Lung (tissue), 12 donors: ENCODE results near the gene CNTNAP2. TPM values are rescaled to one million over a fixed set of nuclear protein-coding genes. Genes with fewer than 3 reads are reported as not detected.

Source experiments
- ATAC-seq: fragments of 200-7000 bp; cut with Tn5 transposase; one replicate; pipeline ENCODE4 v1.9.1; 2020; ENCODE audit warnings: moderate number of reproducible peaks; ENCODE audit not compliant: insufficient read depth, low FRiP score
- DNase-seq, 3 donors: peaks; one replicate each; pipeline ENCODE4 v3.0.0-alpha.2; 2013 to 2017
- H3K27ac ChIP-seq, 2 donors: one replicate each; pipeline ENCODE4 v1.5.1; 2013; ENCODE audit warnings: mild to moderate bottlenecking in 2 of 2, moderate library complexity in 2 of 2, control low read depth in 1 of 2, inconsistent platforms in 1 of 2, low read depth in 1 of 2, low read length in 1 of 2
- H3K27me3 ChIP-seq, 3 donors: one replicate each; pipeline ENCODE4 v1.5.1; 2013; ENCODE audit warnings: low read length in 2 of 3; ENCODE audit not compliant: control insufficient read depth in 3 of 3, insufficient read depth in 3 of 3
- H3K36me3 ChIP-seq, 4 donors: one replicate each; pipeline ENCODE4 v1.5.1; 2013; ENCODE audit warnings: low read length in 4 of 4, mild to moderate bottlenecking in 1 of 4, moderate library complexity in 1 of 4; ENCODE audit not compliant: control insufficient read depth in 4 of 4, insufficient read depth in 4 of 4
- H3K4me1 ChIP-seq, 5 donors: one replicate each; pipeline ENCODE4 v1.5.1; 2013; ENCODE audit warnings: low read length in 5 of 5, mild to moderate bottlenecking in 2 of 5, moderate library complexity in 1 of 5; ENCODE audit not compliant: control insufficient read depth in 5 of 5, insufficient read depth in 5 of 5
- H3K4me3 ChIP-seq: one replicate; pipeline ENCODE4 v1.5.1; 2013; ENCODE audit warnings: mild to moderate bottlenecking, control low read depth, moderate library complexity
- H3K9ac ChIP-seq, 2 donors: one replicate each; pipeline ENCODE4 v1.5.1; 2013; ENCODE audit warnings: low read length in 2 of 2, control low read depth in 1 of 2; ENCODE audit not compliant: insufficient read depth in 1 of 2
- H3K9me3 ChIP-seq, 4 donors: one replicate each; pipeline ENCODE4 v1.5.1; 2013; ENCODE audit warnings: low read length in 3 of 4, mild to moderate bottlenecking in 1 of 4, moderate library complexity in 1 of 4; ENCODE audit not compliant: control insufficient read depth in 4 of 4, insufficient read depth in 3 of 4
- CTCF ChIP-seq: IDR thresholded peaks from 2 replicates; pipeline ENCODE4 v1.5.1; 2012; ENCODE audit warnings: mild to moderate bottlenecking; ENCODE audit errors: control extremely low read depth, extremely low read depth
- WGBS, 2 donors: extraction: QIAGEN DNeasy Blood & Tissue Kit; methylation state at CpG; one replicate each; pipeline ENCODE4 v1.1.7; 2013; 5-methylcytosine and 5-hydroxymethylcytosine counted together
- polyA plus RNA-seq, 2 donors: library from polyadenylated mRNA; stranded (reverse); fragments of 200-250 nt; gene quantifications; one replicate each; pipeline ENCODE4 v1.2.1, GENCODE V29; 2013
- total RNA-seq, 2 donors: library from RNA; depleted of rRNA in 1 of 2; stranded (reverse); fragments of >200 nt in 1 of 2; gene quantifications; one replicate each; pipeline ENCODE4 v1.2.1, GENCODE V29; 2014 to 2021
- donor health status: control.
- donor health status: control.
- donor health status: Bipolar disorder and iron deficiency.
- donor health status: healthy.
- donor health status: DM: yes; HTN: yes; CAD: no.

CNTNAP2 gene
- total and polyA plus RNA-seq, 4 donors: 0.18 to 45.3 (median 0.52) TPM

GRCh38 chr7:148435715-148436114, 2319.1 kb downstream of the CNTNAP2 start:
- H3K9ac ChIP-seq: no peak overlapping the region
- ATAC-seq: no peak
- DNase-seq: no peak
- no peak overlapping the region for H3K27ac ChIP-seq
- H3K4me1 ChIP-seq: no peaks in the 10 kb centered on the region
- no peaks in the 10 kb centered on the region for H3K27me3 ChIP-seq
- H3K4me3 ChIP-seq: no peak overlapping the region
- H3K9me3 ChIP-seq: peaks cover 0 to 2% (median 0%) of the 10 kb centered on the region in 4 donors
- 53 to 70% methylated on average over 6 of the region's 6 CpGs for WGBS, 2 donors
- no peaks in the 10 kb centered on the region for H3K36me3 ChIP-seq
- no peak for TF ChIP-seq CTCF

GRCh38 chr7:148436135-148436534, 2319.5 kb downstream of the CNTNAP2 start:
- Histone ChIP-seq H3K27me3 (no peaks in the 10 kb centered on the region), H3K36me3 (no peaks in the 10 kb centered on the region), H3K27ac (no peak overlapping the region), H3K4me3 (no peak overlapping the region), H3K9me3 (peaks cover 0 to 2% (median 0%) of the 10 kb centered on the region in 4 donors), H3K9ac (no peak overlapping the region), H3K4me1 (no peaks in the 10 kb centered on the region)
- DNase-seq (no peak), ATAC-seq (no peak)
- 93 to 94% methylated on average over 4 of the region's 4 CpGs for WGBS, 2 donors
- no peak for TF ChIP-seq CTCF

GRCh38 chr7:148436571-148436970, 2320.0 kb downstream of the CNTNAP2 start:
- Histone ChIP-seq H3K9ac (no peak overlapping the region), H3K4me3 (no peak overlapping the region), H3K4me1 (no peaks in the 10 kb centered on the region), H3K36me3 (no peaks in the 10 kb centered on the region), H3K27me3 (no peaks in the 10 kb centered on the region), H3K27ac (no peak overlapping the region), H3K9me3 (peaks cover 0 to 2% (median 0%) of the 10 kb centered on the region in 4 donors)
- 67 to 88% methylated on average over 7 of the region's 7 CpGs for WGBS, 2 donors
- ATAC-seq: no peak
- DNase-seq: no peak
- no peak for TF ChIP-seq CTCF

- no peak overlapping the region for H3K4me3 ChIP-seq
- no peaks in the 10 kb centered on the region for H3K4me1 ChIP-seq
- H3K9me3 ChIP-seq: peaks cover 0 to 2% (median 0%) of the 10 kb centered on the region in 4 donors
- no peaks in the 10 kb centered on the region for H3K27me3 ChIP-seq
- H3K36me3 ChIP-seq: no peaks in the 10 kb centered on the region
- ATAC-seq (no peak), DNase-seq (no peak)
- H3K27ac ChIP-seq: no peak overlapping the region
- 88 to 95% methylated on average over 4 of the region's 4 CpGs for WGBS, 2 donors
- no peak for TF ChIP-seq CTCF
- no peak overlapping the region for H3K9ac ChIP-seq
These were observed 2320.4 kb downstream of the CNTNAP2 start for GRCh38 chr7:148437043-148437442.
